HG03060 (cell line): ENCODE data around the gene CETP.
"Not testable (repeated sequence)": the region's sequence is repeated elsewhere in the genome, so short reads cannot be mapped to it uniquely, and the experiment has no call there.

Source experiments
- ATAC-seq: cut with Tn5 transposase; IDR thresholded peaks from one replicate; pipeline ENCODE4 v1.9.1; 2021; ENCODE audit warnings: low read depth, moderate number of reproducible peaks; ENCODE audit not compliant: unreplicated experiment

CETP gene

GRCh38 chr16:56933828-56934598 is 27.7 kb upstream of the CETP start:
- no peak for ATAC-seq

- ATAC-seq: not testable (repeated sequence)
These were observed 27.1 kb upstream of the CETP start for GRCh38 chr16:56934599-56935145.

GRCh38 chr16:56935201-56935600 is 26.5 kb upstream of the CETP start:
- no peak for ATAC-seq

- ATAC-seq: no peak
These were observed 25.3 kb upstream of the CETP start for GRCh38 chr16:56936491-56936890.

- no peak for ATAC-seq
These were observed 24.8 kb upstream of the CETP start for GRCh38 chr16:56936950-56937349.

- no peak for ATAC-seq
These were observed 22.9 kb upstream of the CETP start for GRCh38 chr16:56938664-56939513.

- ATAC-seq: no peak
These were observed 21.9 kb upstream of the CETP start for GRCh38 chr16:56939801-56940200.

- no peak for ATAC-seq
These were observed 20.7 kb upstream of the CETP start for GRCh38 chr16:56941092-56941491.

GRCh38 chr16:56941856-56942331 is 19.9 kb upstream of the CETP start:
- no peak for ATAC-seq

- no peak for ATAC-seq
These were observed 17.9 kb upstream of the CETP start for GRCh38 chr16:56943761-56944375.

- ATAC-seq: no peak
These were observed 16.6 kb upstream of the CETP start for GRCh38 chr16:56944954-56945839.

GRCh38 chr16:56945847-56946527 is 15.8 kb upstream of the CETP start:
- no peak for ATAC-seq

GRCh38 chr16:56946767-56947603 is 14.8 kb upstream of the CETP start:
- ATAC-seq: no peak

- no peak for ATAC-seq
These were observed 14.2 kb upstream of the CETP start for GRCh38 chr16:56947604-56947995.

GRCh38 chr16:56948234-56948633 is 13.5 kb upstream of the CETP start:
- ATAC-seq: no peak

- no peak for ATAC-seq
These were observed 11.7 kb upstream of the CETP start for GRCh38 chr16:56950051-56950450.

- no peak for ATAC-seq
These were observed 11.3 kb upstream of the CETP start for GRCh38 chr16:56950455-56950854.
